Esophagus squamous epithelium (tissue), 5 donors: Measurements from ENCODE around the gene HOOK2. TPM values are rescaled to one million over a fixed set of nuclear protein-coding genes. Genes with fewer than 3 reads are reported as not detected.

Experiments used
- DNase-seq: peaks from one replicate; lab custom pipeline; 2025; lab: John Stamatoyannopoulos, UW
- H3K27ac ChIP-seq, 4 donors: fragments of 200-600 bp; sonication (generic); one replicate each; pipeline ENCODE4 v1.5.1; 2016 to 2019; ENCODE audit warnings: mild to moderate bottlenecking in 1 of 4
- H3K27me3 ChIP-seq, 4 donors: fragments of 200-600 bp; sonication (generic); 1 replicate in 3 of 4; 2 replicates in 1 of 4; pipeline versions ENCODE4 v1.5.1 to v1.6.0; 2017 to 2021; ENCODE audit warnings: antibody characterized with exemption in 1 of 4
- H3K36me3 ChIP-seq, 3 donors: fragments of 200-600 bp; sonication (generic); one replicate each; pipeline ENCODE4 v1.5.1; 2016 to 2019
- H3K4me1 ChIP-seq, 3 donors: fragments of 200-600 bp; sonication (generic); one replicate each; pipeline ENCODE4 v1.5.1; 2017 to 2019
- H3K4me3 ChIP-seq, 4 donors: fragments of 200-600 bp; sonication (generic); 1 replicate in 3 of 4; 2 replicates in 1 of 4; pipeline ENCODE4 v1.5.1; 2016 to 2019; ENCODE audit warnings: mild to moderate bottlenecking in 2 of 4, moderate library complexity in 1 of 4
- H3K9me3 ChIP-seq, 3 donors: fragments of 200-600 bp; sonication (generic); one replicate each; pipeline ENCODE4 v1.5.1; 2016 to 2019
- CTCF ChIP-seq, 6 experiments: fragments of 450-650 bp in 4 of 6; fragments of 200-600 bp in 2 of 6; sonication (generic) in 2 of 6; IDR thresholded peaks; one replicate each; pipeline ENCODE4 v1.5.1; 2016 to 2019; ENCODE audit warnings: antibody characterized with exemption in 6 of 6, mild to moderate bottlenecking in 4 of 6, moderate library complexity in 4 of 6
- POLR2A ChIP-seq, 4 donors: fragments of 450-650 bp; IDR thresholded peaks; one replicate each; pipeline ENCODE4 v1.6.1; 2017; ENCODE audit warnings: antibody characterized with exemption in 4 of 4, mild to moderate bottlenecking in 4 of 4, moderate library complexity in 3 of 4
- WGBS, 2 donors: methylation state at CpG; one replicate each; pipeline ENCODE4 v1.1.5; 2018; 5-methylcytosine and 5-hydroxymethylcytosine counted together
- intact Hi-C: fragments of 100-400 bp; cut with DNase I; formaldehyde crosslinking; loops from one replicate; pipeline ENCODE4 v1.15.0; 2022
- total RNA-seq, 4 donors: library from RNA; depleted of rRNA; stranded (reverse); fragments of >200 nt; gene quantifications; one replicate each; pipeline ENCODE4 v1.1.0, GENCODE V29; 2016
- donor health status: DM: yes; HTN: yes; CAD: no.

Gene HOOK2
- total RNA-seq, 4 donors from 2014 or later, result 41.4 to 76.5 (median 61.6) TPM

- Histone ChIP-seq H3K4me3 (no peak overlapping the region), H3K4me1 (peaks cover 20 to 44% (median 23%) of the 10 kb centered on the region in 3 donors), H3K27me3 (peaks cover 0 to 41% (median 0%) of the 10 kb centered on the region in 4 donors), H3K27ac (no peak overlapping the region), H3K36me3 (peaks cover 4 to 13% (median 9%) of the 10 kb centered on the region in 3 donors), H3K9me3 (peaks cover 0 to 6% (median 0%) of the 10 kb centered on the region in 3 donors)
- intact Hi-C loops, result no loop called here
- TF ChIP-seq POLR2A (IDR thresholded peaks at IDR 0.05) (no peak), CTCF (IDR thresholded peaks at IDR 0.05) (no peak)
- 62 to 68% methylated on average over 20 to 22 of the region's 23 CpGs for WGBS, 2 donors
- DNase-seq, result no peak
Measured at GRCh38 chr19:12752056-12752781, 23.1 kb downstream of the HOOK2 start.

GRCh38 chr19:12751635-12752034 lies 23.7 kb downstream of the HOOK2 start, which contains the start of gene BEST2:
TSS of gene BEST2 (plus strand) at chr19:12751791. CDS start at chr19:12752593, 802 bp downstream.
- 20 to 53% methylated on average over 6 to 11 of the region's 14 CpGs for WGBS, 2 donors
- H3K27ac ChIP-seq, result peak within 1 kb of the TSS in 1 of 4 donors; percentile 69
- intact Hi-C loops, result no loop called here
- peaks cover 9 to 19% (median 12%) of the 10 kb centered on the region in 3 donors for H3K36me3 ChIP-seq
- peaks cover 18 to 39% (median 20%) of the 10 kb centered on the region in 3 donors for H3K4me1 ChIP-seq
- H3K27me3 ChIP-seq, result peaks cover 0 to 41% (median 0%) of the 10 kb centered on the region in 4 donors
- no peak for DNase-seq
- H3K4me3 ChIP-seq, result no peak within 1 kb of the TSS
- H3K9me3 ChIP-seq, result peaks cover 0 to 9% (median 0%) of the 10 kb centered on the region in 3 donors
- no peak for TF ChIP-seq CTCF (IDR thresholded peaks at IDR 0.05)
- TF ChIP-seq POLR2A (IDR thresholded peaks at IDR 0.05), result no peak

DNA sequence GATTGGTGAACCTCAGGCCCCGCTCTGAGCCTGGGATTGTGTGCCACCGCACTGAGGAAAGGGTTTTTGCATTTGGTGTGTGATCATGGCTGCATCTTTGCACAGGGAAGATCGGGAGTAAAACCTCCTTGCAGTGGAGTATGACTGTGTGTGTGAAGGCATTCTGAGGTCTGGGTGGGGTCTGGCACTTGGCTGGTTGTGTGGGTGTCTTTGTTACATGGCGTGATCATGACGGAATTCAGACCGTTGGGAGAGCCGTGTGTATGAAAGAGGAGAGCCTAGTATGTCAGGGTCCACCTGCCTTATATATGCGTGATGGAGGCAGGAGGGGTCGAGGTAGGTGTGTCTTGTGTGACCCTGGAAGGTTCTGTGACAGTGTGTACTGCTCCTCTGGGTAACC lies 24.5 kb downstream of the HOOK2 start:
- 53 to 55% methylated on average over 5 to 9 of the region's 9 CpGs for WGBS, 2 donors
- Histone ChIP-seq H3K27ac (peak overlapping the region in 1 of 4 donors; percentile 69), H3K4me1 (peaks cover 18 to 39% (median 20%) of the 10 kb centered on the region in 3 donors), H3K27me3 (peaks cover 0 to 41% (median 0%) of the 10 kb centered on the region in 4 donors), H3K36me3 (peaks cover 12 to 26% (median 17%) of the 10 kb centered on the region in 3 donors), H3K9me3 (peaks cover 0 to 9% (median 0%) of the 10 kb centered on the region in 3 donors), H3K4me3 (no peak overlapping the region)
- DNase-seq, result no peak
- no peak for TF ChIP-seq POLR2A (IDR thresholded peaks at IDR 0.05)
- TF ChIP-seq CTCF (IDR thresholded peaks at IDR 0.05), result no peak
- intact Hi-C loops, result no loop called here

DNA sequence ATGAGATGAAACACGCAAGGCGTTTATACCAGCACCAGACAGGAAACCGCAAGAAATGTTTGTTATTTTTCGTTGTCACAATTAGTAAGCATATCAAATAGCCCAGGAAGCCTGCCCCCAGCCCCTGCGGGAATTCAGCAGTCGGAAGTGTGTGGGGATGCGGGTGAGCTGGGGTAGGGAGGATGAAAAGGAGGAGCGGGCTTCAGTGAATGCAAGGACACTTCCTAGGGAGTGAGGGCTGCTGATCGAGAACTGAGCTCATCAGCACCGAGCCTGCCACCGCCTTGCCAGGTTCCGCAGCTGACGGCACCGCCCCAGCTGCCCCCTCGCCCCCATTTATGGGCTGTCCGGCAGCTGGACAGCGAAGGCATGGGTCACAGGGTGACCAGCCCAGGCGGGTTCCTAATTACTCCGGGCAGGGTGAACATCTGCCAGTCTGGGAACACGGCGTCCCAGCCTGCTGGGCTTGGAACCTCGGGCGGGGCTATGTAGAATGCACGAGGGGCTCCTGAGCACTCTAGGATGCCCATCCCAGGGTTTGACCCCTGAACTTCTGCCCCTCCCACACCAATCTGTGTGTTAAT lies 25.3 kb downstream of the HOOK2 start:
- peak overlapping the region in 3 of 4 donors; percentile 8 to 40 (median 18) for H3K4me3 ChIP-seq
- no peak for DNase-seq
- H3K27me3 ChIP-seq, result peaks cover 0 to 41% (median 0%) of the 10 kb centered on the region in 4 donors
- intact Hi-C loops, result no loop called here
- TF ChIP-seq POLR2A (IDR thresholded peaks at IDR 0.05) (no peak), CTCF (IDR thresholded peaks at IDR 0.05) (no peak)
- H3K36me3 ChIP-seq, result peaks cover 12 to 35% (median 26%) of the 10 kb centered on the region in 3 donors
- H3K27ac ChIP-seq, result peak overlapping the region in 2 of 4 donors; percentile 54 to 69
- peaks cover 0 to 9% (median 0%) of the 10 kb centered on the region in 3 donors for H3K9me3 ChIP-seq
- WGBS, 2 donors, result 9 to 14% methylated on average over 9 to 14 of the region's 24 CpGs
- H3K4me1 ChIP-seq, result peaks cover 18 to 45% (median 20%) of the 10 kb centered on the region in 3 donors
